Stimulated activated effector memory CD8-positive, alpha-beta T cell treated with anti-CD3 and anti-CD28 coated beads, Interleukin-12 subunit alpha, Interleukin-12 subunit beta, amount 100 ng/mL, for 72 hours (primary cell): ENCODE results near the gene WSCD2.

Source experiments
- ATAC-seq: fragments of 150-1000 bp; cut with Tn5 transposase; 2 replicates; pipeline ENCODE4 v1.10.0; 2021
- DNase-seq, 2 donors: peaks; one replicate each; pipeline ENCODE4 v3.0.0; 2021 to 2022; ENCODE audit warnings: low spot score in 2 of 2
- H3K27ac Mint-ChIP-seq: one replicate; pipeline ENCODE4 v1.8.0; 2022; ENCODE audit warnings: mild to moderate bottlenecking, mixed read lengths
- H3K36me3 Mint-ChIP-seq: one replicate; pipeline ENCODE4 v1.8.0; 2022; ENCODE audit warnings: mild to moderate bottlenecking, mixed read lengths
- H3K4me1 Mint-ChIP-seq: one replicate; pipeline ENCODE4 v1.8.0; 2022; ENCODE audit warnings: mixed read lengths
- H3K4me3 Mint-ChIP-seq: one replicate; pipeline ENCODE4 v1.8.0; 2022; ENCODE audit warnings: mild to moderate bottlenecking, mixed read lengths
- H3K9me3 Mint-ChIP-seq: one replicate; pipeline ENCODE4 v1.8.0; 2022; ENCODE audit warnings: mixed read lengths

The WSCD2 gene

DNA sequence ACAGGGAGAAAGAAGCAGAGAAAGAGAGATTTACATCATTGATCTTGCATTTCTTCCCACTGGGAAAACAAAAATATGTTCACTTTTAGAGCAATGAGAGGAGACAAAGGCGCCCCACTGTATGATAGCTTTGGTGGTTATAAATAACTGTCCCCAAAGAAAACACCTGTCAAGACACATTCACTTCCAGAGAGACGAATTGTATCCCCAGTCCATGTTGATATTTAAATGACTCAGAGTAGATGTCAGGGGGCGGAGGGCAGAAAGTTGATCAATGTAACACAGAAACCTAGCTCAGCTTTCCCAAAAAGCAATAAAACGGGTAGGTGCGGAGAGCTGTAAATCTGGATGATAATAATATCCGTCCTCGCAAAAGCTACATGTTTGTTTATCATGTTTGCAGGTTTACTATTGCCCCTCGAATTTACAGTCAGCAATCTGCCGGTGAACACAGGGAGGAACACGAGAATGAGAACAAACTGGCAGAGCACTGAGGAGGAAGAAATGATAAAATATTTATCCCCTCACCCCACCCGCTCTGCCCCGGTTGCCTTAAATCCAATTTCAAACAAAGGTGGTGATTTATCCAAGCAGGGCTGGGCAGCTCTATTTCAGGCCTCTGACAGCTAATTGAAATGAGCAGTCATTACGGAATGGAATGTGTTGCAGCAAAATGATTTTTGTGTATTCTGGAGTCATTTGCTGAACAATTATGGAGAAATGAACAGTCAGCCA lies 125.6 kb downstream of the WSCD2 start:
- peaks cover 6% of the 10 kb centered on the region for H3K4me1 Mint-ChIP-seq
- DNase-seq = no peak
- H3K4me3 Mint-ChIP-seq = no peak overlapping the region
- no peaks in the 10 kb centered on the region for H3K36me3 Mint-ChIP-seq
- no peaks in the 10 kb centered on the region for H3K9me3 Mint-ChIP-seq
- H3K27ac Mint-ChIP-seq = no peak overlapping the region
- ATAC-seq = no peak

DNA sequence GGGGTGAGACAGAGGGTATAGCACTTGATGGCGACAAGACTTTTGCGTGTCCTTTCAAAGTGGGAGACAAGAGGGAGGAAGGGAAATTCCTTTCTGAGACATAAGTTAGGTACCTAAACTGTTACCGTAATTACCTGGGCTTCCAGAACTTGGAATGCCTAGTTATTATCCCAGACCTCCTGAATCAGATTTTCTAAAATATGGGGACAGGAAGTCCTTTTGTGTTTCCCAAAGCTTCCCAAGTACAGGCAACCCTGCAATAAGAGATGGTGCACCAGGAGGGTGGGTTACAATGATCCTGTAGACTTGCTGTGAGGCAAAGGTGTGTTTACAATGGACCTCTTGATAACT lies 126.1 kb downstream of the WSCD2 start:
- no peak for DNase-seq
- ATAC-seq = no peak
- H3K9me3 Mint-ChIP-seq = no peaks in the 10 kb centered on the region
- H3K36me3 Mint-ChIP-seq = no peaks in the 10 kb centered on the region
- no peak overlapping the region for H3K27ac Mint-ChIP-seq
- peaks cover 6% of the 10 kb centered on the region for H3K4me1 Mint-ChIP-seq
- no peak overlapping the region for H3K4me3 Mint-ChIP-seq

DNA sequence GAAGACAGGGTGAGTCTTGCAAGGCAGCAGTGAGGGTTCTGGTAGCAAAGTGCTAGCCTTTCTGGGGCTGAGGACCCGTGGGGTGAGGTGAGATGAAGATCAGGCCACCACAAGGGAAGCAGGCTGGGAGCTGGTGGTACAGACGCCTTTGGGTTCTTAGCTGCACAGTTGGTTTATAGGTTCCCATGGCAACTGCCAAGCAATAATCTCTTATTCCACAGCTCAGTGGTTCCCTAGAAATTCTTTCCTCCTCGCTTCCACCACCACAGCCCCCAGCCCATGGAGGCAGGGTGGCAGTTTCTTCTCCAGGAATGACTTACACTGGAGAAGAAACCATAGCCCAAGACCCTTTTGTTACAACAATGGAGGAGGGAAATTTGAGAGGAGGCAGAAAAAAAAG lies 127.9 kb downstream of the WSCD2 start:
- Mint-ChIP-seq H3K36me3 (no peaks in the 10 kb centered on the region), H3K9me3 (peaks cover 9% of the 10 kb centered on the region), H3K4me1 (peaks cover 6% of the 10 kb centered on the region), H3K4me3 (no peak overlapping the region), H3K27ac (no peak overlapping the region)
- ATAC-seq = no peak
- no peak for DNase-seq

DNA sequence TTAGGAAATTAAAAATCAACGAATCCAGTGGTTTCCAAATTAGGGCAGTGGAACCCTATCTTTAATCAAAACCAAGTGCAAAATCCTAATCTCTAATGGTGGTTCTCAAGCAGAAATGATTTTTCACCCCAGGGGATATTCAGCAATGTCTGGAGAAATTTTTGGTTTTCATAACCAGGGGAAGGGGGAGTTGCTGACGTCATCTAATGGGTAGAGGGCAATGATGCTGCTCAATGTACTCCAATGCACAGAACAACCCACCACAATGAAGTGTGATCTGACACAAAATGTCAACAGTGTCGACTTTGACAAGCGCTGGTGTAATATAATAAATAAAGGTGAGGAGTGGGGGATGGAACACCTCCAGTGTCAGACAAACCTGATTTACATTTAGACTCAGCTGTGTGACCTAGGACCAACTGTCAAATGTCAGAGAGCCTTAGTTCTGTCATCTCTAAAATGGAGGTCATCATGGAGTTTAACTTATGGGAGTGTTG lies 128.6 kb downstream of the WSCD2 start:
- no peaks in the 10 kb centered on the region for H3K36me3 Mint-ChIP-seq
- ATAC-seq (no peak), DNase-seq (no peak)
- peaks cover 6% of the 10 kb centered on the region for H3K4me1 Mint-ChIP-seq
- no peak overlapping the region for H3K27ac Mint-ChIP-seq
- peaks cover 9% of the 10 kb centered on the region for H3K9me3 Mint-ChIP-seq
- no peak overlapping the region for H3K4me3 Mint-ChIP-seq

DNA sequence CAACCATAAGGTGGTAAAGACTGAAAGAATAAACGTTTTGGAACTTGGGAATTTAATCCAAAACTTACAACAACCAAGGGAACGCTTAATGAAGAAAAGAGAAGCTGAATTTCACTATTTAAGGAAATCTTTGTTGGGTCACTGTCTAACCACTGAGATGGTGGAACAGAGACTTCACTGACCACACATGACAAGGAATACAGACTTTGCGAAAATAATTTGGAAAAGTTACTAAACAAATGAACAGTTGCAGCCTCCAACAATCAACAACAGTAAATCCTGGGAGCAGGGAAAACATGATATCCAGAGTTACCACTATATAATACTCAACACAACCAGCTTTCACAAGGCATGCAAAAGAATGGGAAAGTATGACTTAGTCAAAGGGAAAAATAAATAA lies 131.0 kb downstream of the WSCD2 start:
- no peak overlapping the region for H3K4me3 Mint-ChIP-seq
- H3K4me1 Mint-ChIP-seq = no peaks in the 10 kb centered on the region
- DNase-seq = no peak
- peaks cover 9% of the 10 kb centered on the region for H3K9me3 Mint-ChIP-seq
- H3K36me3 Mint-ChIP-seq = no peaks in the 10 kb centered on the region
- no peak overlapping the region for H3K27ac Mint-ChIP-seq
- ATAC-seq = no peak

DNA sequence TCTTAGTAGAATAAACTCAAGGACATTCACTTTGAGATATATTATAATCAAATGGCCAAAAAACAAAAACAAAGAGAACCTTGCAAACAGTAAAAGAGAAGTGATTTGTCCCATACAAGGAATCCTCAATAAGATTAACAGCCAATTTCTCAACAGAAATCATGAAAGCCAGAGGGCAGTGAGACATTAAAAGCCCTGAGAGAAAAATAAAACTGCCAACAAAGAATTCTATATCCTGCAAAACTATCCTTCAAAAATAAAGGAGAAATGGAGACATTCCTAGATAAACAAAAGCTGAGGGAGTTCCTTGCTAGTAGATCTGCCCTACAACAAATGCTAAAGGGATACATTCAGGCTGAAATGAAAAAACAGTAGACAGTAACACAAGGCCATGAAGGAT lies 131.9 kb downstream of the WSCD2 start:
- Mint-ChIP-seq H3K9me3 (peaks cover 9% of the 10 kb centered on the region), H3K27ac (no peak overlapping the region), H3K4me1 (no peaks in the 10 kb centered on the region), H3K4me3 (no peak overlapping the region), H3K36me3 (no peaks in the 10 kb centered on the region)
- DNase-seq (no peak), ATAC-seq (no peak)

DNA sequence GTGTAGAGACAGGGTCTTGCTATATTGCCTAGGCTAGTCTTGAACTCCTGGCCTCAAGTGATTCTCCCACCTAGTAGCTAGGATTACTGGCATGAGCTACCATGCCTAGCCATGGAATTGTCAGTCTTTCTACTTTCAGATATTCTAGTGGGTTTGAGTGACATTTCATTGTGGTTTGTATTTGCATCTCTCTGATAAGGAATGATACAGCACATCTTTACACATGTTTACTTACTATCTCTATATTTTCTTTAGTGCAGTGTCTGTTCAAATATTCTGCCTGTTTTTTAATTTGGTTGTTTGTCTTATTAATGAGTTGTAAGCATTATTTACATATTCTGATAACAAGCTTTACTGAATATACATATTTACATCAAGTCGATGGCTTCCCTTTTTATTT lies 136.4 kb downstream of the WSCD2 start:
- Mint-ChIP-seq H3K4me1 (no peaks in the 10 kb centered on the region), H3K36me3 (no peaks in the 10 kb centered on the region), H3K27ac (no peak overlapping the region), H3K4me3 (no peak overlapping the region), H3K9me3 (peaks cover 7% of the 10 kb centered on the region)
- ATAC-seq = no peak
- no peak for DNase-seq

DNA sequence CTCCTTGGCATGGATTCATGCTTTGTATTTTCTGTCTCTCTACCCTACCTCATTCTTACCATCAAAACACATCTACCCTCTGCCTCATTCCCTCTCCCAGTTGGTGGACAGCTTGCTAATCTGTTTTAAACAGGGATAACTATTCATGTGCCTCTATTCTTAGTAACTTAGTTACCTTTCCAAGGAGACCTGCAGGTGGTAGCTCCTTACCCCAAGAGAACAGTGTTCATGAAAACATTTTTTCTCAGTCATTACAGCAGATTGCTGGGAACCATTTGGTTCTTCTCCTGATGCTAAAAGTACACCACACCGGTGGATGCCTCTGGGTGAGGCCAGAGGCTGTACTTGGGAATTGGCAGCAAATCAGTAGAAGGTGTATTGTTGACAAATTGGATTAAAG lies 137.0 kb downstream of the WSCD2 start:
- Mint-ChIP-seq H3K27ac (no peak overlapping the region), H3K36me3 (no peaks in the 10 kb centered on the region), H3K4me3 (no peak overlapping the region), H3K9me3 (peaks cover 2% of the 10 kb centered on the region), H3K4me1 (no peaks in the 10 kb centered on the region)
- no peak for DNase-seq
- ATAC-seq = no peak

DNA sequence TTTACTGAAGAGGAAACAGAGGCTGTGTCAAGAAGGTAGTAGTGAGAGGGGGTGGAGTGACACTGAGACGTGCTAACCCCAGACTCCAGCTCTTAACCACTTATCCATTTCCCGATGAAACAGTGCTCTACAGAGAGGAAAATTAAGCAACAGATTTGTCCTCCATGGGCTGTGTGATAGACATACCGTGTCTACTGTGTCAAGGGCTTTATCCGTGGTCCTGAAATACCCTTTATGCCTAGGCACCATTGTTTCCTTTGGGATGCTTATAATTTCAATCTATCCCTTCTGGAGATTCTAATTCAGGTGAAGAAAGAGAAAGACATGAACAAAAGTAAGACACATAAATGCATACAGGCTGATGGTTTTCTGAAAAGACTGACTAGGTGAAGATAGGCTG lies 138.4 kb downstream of the WSCD2 start:
- ATAC-seq = no peak
- H3K27ac Mint-ChIP-seq = no peak overlapping the region
- H3K4me3 Mint-ChIP-seq = no peak overlapping the region
- H3K4me1 Mint-ChIP-seq = no peaks in the 10 kb centered on the region
- no peaks in the 10 kb centered on the region for H3K9me3 Mint-ChIP-seq
- DNase-seq = no peak
- H3K36me3 Mint-ChIP-seq = no peaks in the 10 kb centered on the region

DNA sequence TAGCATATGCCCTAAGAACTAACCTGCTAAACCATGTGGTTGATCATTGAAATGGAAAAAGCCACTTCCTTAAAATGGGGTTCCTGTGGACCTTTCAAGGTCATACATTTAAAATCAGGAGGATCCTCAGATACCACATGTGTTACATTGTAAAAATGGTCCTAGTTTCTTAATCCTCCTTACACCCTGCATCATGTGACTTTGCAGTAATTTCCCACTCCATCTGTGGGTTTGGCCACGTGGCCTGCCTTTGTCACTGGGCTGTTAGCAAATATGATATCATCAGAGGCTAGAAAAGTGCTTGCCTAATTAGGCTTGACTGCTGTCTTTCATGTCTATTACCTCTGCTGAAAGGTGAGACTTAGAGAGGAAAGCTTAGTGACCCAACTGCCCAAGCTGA lies 139.3 kb downstream of the WSCD2 start:
- H3K36me3 Mint-ChIP-seq = no peaks in the 10 kb centered on the region
- DNase-seq = no peak
- no peak overlapping the region for H3K4me3 Mint-ChIP-seq
- no peaks in the 10 kb centered on the region for H3K4me1 Mint-ChIP-seq
- H3K9me3 Mint-ChIP-seq = no peaks in the 10 kb centered on the region
- no peak overlapping the region for H3K27ac Mint-ChIP-seq
- no peak for ATAC-seq

DNA sequence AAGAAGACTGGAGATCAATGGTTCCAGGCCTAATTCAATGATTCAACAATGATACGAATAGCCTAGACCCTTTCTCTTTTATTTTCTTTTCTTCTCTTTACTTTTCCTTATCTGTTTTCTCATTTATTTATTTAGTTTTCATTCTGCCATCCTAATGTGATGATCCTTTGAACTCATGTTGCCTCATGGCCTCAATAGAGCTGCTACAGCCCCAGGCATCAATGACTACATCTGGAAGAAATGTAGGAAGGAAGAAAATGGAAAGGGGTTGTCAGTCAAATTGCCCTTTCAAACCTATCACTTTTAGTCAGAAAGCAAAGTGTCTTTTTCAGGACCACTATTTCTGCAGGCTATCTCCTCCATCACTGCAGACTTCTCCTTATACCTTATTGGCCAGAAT lies 140.1 kb downstream of the WSCD2 start:
- Mint-ChIP-seq H3K36me3 (no peaks in the 10 kb centered on the region), H3K4me1 (no peaks in the 10 kb centered on the region), H3K9me3 (no peaks in the 10 kb centered on the region), H3K4me3 (no peak overlapping the region), H3K27ac (no peak overlapping the region)
- DNase-seq (no peak), ATAC-seq (no peak)

DNA sequence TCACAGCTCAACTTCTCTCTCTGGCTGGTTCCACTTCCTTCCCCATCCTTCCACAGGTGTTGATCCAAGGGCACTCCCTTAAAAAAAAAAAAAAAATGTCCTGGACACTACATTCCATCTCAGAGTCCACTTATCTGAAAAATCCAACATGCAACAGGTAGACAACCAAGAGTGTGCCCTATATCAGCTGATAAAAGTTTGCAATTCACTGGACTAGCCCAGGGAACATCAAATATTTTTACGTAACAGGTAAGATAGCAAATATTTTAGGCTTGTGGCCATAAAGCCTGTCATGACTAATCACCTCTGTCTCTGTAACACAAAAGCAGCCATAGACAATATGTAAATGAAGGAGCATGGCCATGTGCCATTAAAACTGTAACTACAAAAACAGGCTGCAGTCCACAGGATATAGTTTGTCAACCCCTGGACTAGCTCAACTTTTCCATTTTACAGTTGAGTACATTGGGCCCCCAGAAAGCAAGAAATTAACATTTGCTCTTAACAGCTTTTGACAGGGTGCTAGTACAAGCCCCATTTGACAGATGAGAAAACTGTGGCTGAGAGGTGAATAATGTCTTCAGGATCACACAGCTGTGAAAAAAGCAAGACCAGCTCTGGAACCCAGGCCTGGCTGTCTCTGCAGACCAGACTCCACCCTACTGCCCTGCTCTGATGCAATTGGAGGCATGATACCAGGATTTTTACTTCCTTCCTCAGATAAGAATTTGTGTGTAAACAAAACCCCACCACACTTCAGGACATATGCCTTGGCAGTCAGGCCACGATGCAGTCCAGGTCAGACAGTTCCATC lies 141.2 kb downstream of the WSCD2 start:
- ATAC-seq (no peak), DNase-seq (no peak)
- Mint-ChIP-seq H3K9me3 (no peaks in the 10 kb centered on the region), H3K27ac (no peak overlapping the region), H3K36me3 (no peaks in the 10 kb centered on the region), H3K4me3 (no peak overlapping the region), H3K4me1 (no peaks in the 10 kb centered on the region)

DNA sequence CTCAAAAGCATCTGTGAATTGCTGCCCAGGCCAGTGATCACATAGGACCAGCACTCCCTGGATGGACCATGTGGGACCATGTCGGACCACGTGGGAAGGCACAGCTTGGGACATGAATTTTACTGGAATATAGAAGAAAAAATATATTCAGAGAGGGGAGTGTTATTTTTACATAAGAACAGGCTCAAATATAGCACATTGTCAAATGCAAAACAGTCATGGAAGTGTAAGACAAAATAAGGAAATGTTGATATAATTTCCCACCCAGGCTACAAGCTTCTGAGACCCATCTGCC lies 141.7 kb downstream of the WSCD2 start:
- Mint-ChIP-seq H3K4me3 (no peak overlapping the region), H3K36me3 (no peaks in the 10 kb centered on the region), H3K27ac (no peak overlapping the region)

DNA sequence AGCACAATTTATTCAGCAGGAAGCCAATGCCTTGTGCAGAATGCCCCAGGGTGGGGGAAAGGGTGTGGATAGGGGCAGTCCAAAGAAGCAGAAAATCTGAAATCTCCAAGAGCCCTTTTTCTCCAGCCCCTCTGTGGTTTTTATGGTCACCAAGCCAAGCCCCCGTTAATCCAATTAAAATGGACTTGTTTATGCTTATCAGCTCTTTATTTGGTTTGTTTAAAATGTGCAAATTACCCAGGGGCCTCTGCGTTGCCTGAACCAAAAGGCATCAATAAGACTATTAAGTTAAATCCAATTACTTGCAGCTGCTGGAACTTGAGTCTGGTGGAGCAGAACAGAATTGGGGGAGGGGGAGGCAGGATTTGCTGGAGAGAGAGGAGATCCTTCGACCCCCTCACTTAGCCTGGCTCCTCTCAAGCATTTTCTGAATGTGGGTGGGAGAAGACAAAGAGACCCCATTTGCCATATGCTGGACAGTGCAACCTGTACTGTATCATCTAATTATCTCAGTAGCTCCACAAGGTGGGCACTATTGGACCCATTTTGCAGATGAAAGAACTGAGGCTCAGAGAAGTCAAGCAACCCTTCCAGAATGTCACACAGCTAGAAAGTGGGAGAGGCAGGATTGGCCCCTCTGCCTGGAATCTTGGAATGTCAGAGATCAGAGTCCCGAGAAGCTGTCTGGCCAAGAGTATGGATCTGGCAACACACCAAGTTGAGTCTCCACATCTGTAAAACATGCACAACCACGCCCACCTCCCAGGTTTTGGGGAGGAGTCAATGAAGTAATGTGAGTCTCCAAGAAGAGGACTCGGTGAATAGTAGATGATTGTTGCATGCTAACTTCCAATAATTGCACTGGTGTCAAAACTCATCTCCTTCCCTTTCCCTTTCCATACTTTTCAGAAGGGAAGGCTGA lies 143.1 kb downstream of the WSCD2 start:
- H3K4me1 Mint-ChIP-seq = no peaks in the 10 kb centered on the region
- DNase-seq (no peak), ATAC-seq (no peak)
- H3K9me3 Mint-ChIP-seq = no peaks in the 10 kb centered on the region
- no peak overlapping the region for H3K4me3 Mint-ChIP-seq
- no peaks in the 10 kb centered on the region for H3K36me3 Mint-ChIP-seq
- no peak overlapping the region for H3K27ac Mint-ChIP-seq

More for the DNA sequence above, 141.7 kb downstream of the WSCD2 start:
- DNase-seq (no peak), ATAC-seq (no peak)
- Mint-ChIP-seq H3K4me1 (no peaks in the 10 kb centered on the region), H3K9me3 (no peaks in the 10 kb centered on the region)

DNA sequence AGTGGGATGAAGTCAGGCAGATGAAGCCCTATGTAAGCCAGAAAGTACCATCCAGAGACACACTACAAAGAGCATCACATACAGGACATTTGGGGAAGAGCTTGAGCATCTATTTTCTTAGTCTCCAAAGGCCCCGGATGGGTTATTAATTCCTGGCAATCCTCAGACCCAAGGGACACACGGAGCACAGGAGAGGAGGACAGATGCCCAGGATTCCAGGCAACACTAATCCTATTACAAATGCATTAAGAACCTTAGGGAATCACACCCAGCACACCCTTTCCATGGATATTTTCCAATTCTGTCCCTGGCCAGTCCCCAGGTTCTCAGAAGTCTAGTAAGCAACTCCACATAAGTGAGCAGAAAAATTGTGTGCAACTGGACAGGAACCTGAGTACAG lies 144.1 kb downstream of the WSCD2 start:
- Mint-ChIP-seq H3K9me3 (no peaks in the 10 kb centered on the region), H3K27ac (no peak overlapping the region), H3K4me1 (no peaks in the 10 kb centered on the region), H3K36me3 (no peaks in the 10 kb centered on the region), H3K4me3 (no peak overlapping the region)
- ATAC-seq (no peak), DNase-seq (no peak)
